MG63 (cell line): Measurements from ENCODE around the gene SLC35F3. TPM values are rescaled to one million over a fixed set of nuclear protein-coding genes. Genes with fewer than 3 reads are reported as not detected.
A peak's percentile ranks its signal among the peaks of the same experiment; 100 is the strongest.
"Not testable (repeated sequence)": the region's sequence is repeated elsewhere in the genome, so short reads cannot be mapped to it uniquely, and the experiment has no call there.

Experiments
- DNase-seq: peaks from one replicate; pipeline ENCODE4 v3.0.0-alpha.2; 2020
- H3K27me3 ChIP-seq: fragments of 250-450 bp; sonication (Bioruptor Pico); 2 replicates; pipeline ENCODE4 v1.5.1; 2020; ENCODE audit warnings: mild to moderate bottlenecking, moderate library complexity
- H3K36me3 ChIP-seq: fragments of 250-450 bp; sonication (Bioruptor Pico); 2 replicates; pipeline ENCODE4 v1.5.1; 2020; ENCODE audit warnings: mild to moderate bottlenecking, moderate library complexity
- H3K4me3 ChIP-seq: fragments of 250-450 bp; sonication (Bioruptor Pico); 2 replicates; pipeline ENCODE4 v1.5.1; 2020; ENCODE audit warnings: mild to moderate bottlenecking, moderate library complexity
- H3K9me3 ChIP-seq: fragments of 250-450 bp; sonication (Bioruptor Pico); 2 replicates; pipeline ENCODE4 v1.5.1; 2020; ENCODE audit warnings: mild to moderate bottlenecking, moderate library complexity
- total RNA-seq: library from RNA; depleted of rRNA; stranded (reverse); fragments of >200 nt; shearing (Covaris generic); gene quantifications from 2 replicates; pipeline ENCODE4 v1.2.3, GENCODE V29; 2014; ENCODE audit warnings: low replicate concordance

Gene SLC35F3
- total RNA-seq, 1 experiment from 2014 or later = 2.5 TPM

DNA sequence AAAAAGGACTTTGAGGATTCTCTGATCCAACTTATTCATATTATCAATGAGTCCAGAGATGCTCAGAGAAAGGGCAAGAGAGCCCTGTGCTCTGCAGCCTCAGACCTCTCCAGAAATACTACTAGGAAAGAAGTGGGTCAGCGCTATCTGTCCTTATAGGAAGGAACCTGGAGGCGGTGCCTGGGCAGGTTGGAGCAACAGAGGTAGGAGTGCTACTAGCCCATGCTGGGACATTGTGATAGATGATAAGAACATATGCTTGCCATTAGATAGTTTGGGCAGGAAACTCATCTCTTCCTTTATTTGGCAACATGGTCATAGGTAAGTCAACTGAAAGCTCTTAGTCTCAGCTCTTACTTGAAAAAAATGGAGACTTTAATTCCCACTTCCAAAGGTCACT is 335.0 kb downstream of the SLC35F3 start:
- DNase-seq = no peak
- 0 out of 2 replicates have a peak, but pooled peaks cover 5% of the 10 kb centered on the region for H3K27me3 ChIP-seq
- no peaks in the 10 kb centered on the region; the same call in 1 of the 2 replicates for H3K9me3 ChIP-seq
- H3K4me3 ChIP-seq = no peak overlapping the region
- no peaks in the 10 kb centered on the region for H3K36me3 ChIP-seq

DNA sequence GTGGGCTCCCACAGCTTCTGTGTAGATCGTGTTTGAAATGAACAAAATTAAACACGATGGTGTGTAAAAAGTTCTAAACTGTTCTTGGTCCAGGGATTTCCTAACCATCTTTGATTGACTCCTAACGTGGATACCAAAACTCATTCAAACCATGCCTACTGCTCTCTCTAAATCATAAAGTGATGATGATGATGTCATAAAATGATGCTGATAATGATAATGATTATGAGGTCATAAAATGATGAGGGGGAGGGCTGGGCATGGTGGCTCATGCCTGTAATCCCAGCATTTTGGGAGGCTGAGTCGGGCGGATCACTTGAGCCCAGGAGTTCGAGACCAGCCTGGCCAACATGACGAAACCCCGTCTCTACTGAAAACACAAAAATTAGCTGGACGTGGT is 335.5 kb downstream of the SLC35F3 start:
- no peak overlapping the region for H3K4me3 ChIP-seq
- H3K9me3 ChIP-seq = no peaks in the 10 kb centered on the region; the same call in 1 of the 2 replicates
- no peak for DNase-seq
- H3K27me3 ChIP-seq = 0 out of 2 replicates have a peak, but pooled peaks cover 7% of the 10 kb centered on the region
- no peaks in the 10 kb centered on the region for H3K36me3 ChIP-seq

DNA sequence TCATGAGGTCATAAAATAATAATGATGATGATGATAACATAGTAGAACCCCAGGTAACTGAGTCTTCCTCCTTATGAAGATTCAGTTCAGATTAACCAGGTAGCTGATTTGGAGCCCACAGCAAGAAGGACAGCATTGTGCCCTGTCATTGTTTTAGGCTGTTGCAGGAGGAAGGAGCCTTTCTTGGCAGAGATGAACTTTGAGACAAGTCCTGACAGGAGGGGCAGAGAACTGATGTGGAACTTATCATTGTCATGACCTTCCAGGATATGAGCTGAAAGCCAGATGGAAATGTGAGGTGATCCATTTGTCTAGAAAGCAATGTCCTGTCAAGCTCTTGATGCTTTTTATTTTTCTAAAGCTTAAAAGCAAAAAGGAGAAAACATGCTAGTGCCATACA is 336.2 kb downstream of the SLC35F3 start:
- no peak overlapping the region for H3K4me3 ChIP-seq
- no peaks in the 10 kb centered on the region for H3K36me3 ChIP-seq
- 0 out of 2 replicates have a peak, but pooled peaks cover 9% of the 10 kb centered on the region for H3K27me3 ChIP-seq
- no peak for DNase-seq
- H3K9me3 ChIP-seq = no peaks in the 10 kb centered on the region; the same call in 1 of the 2 replicates

DNA sequence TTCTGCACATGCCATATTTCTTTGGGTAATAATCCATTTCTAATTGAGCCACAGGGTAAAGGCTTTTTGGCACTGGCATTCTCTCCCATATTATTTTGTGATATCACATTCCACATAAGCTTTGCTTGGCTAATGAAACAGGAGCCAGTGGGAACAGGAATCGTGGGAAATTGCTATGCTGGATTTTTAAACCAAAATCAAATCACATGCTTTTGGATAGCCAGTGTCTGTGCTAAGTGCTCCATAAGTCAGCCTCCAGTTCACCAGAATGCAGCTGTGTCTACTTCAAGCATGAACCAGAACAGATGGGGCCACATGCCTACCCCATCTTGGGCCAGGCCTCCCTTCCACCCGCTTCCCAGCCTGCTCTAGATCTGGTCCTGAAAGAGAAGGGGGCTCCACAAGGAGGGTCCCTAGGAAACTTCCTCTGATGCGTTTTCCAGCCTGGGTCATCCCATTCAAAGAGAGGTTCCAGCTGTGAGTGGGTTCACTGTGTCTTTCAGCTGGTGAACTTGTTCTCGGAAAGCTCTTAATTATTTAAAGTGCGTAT is 337.5 kb downstream of the SLC35F3 start:
- H3K9me3 ChIP-seq = no peaks in the 10 kb centered on the region; the same call in 1 of the 2 replicates
- H3K4me3 ChIP-seq = no peak overlapping the region
- H3K27me3 ChIP-seq = 0 out of 2 replicates have a peak, but pooled peaks cover 9% of the 10 kb centered on the region
- no peaks in the 10 kb centered on the region for H3K36me3 ChIP-seq
- no peak for DNase-seq

DNA sequence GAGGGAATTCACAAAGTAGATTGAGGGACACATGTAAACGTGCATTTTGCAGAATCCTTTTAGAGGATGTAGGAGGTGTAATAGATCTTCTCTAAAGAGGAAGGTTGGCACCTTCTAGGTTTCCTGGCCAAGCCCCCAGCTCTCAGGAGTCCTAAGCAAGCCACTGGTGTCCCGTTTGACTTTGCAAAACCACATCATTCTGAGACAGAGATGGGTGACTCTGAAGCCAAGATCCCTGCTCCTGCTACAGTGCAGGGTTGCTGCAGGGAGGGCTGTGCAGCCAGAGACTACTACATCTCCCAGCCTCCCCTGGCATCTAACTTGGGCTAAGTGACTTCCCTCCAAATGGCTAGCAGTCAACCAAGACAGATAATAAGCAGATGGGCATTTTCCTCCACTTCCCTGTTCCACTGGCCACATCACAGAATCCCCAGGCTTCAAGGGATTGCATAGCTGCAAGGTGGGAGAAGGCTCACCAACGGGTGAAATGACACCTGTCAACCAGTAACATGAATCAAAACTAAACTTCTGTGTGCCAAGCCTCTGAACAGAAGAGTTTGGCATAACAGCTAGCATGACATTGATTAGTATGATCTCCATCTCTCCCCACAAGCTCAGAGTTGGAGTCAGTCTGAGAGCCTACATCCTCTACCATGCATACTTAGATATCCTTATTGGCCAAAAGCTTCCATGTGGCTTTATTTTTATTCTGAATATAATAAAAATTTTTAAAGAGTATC is 339.2 kb downstream of the SLC35F3 start:
- H3K9me3 ChIP-seq = no peaks in the 10 kb centered on the region; the same call in 1 of the 2 replicates
- DNase-seq = no peak
- H3K27me3 ChIP-seq = 0 out of 2 replicates have a peak, but pooled peaks cover 9% of the 10 kb centered on the region
- H3K36me3 ChIP-seq = no peaks in the 10 kb centered on the region
- no peak overlapping the region for H3K4me3 ChIP-seq

DNA sequence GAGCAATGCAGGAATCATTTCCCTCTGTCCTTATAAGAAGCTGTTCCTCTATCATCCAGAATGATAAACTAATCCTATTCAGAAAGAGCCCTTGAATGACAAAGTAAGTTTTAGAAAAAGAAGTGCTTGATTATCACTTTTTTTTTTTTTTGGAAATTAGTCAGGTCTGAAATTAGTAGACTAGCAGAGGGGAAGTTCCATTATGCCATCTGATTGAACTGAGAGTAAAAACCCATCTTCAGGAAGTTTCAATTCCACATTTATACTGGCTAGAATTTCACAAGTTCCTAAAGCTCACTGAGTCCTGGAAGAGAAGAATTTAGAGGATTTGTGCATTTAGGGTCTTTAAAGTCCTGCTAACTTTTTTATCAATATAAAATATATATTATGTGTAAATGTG is 340.0 kb downstream of the SLC35F3 start:
- no peak overlapping the region for H3K4me3 ChIP-seq
- DNase-seq = no peak
- no peaks in the 10 kb centered on the region for H3K36me3 ChIP-seq
- peaks cover 9% of the 10 kb centered on the region; the same call in 1 of the 2 replicates for H3K27me3 ChIP-seq
- H3K9me3 ChIP-seq = no peaks in the 10 kb centered on the region; the same call in 1 of the 2 replicates

DNA sequence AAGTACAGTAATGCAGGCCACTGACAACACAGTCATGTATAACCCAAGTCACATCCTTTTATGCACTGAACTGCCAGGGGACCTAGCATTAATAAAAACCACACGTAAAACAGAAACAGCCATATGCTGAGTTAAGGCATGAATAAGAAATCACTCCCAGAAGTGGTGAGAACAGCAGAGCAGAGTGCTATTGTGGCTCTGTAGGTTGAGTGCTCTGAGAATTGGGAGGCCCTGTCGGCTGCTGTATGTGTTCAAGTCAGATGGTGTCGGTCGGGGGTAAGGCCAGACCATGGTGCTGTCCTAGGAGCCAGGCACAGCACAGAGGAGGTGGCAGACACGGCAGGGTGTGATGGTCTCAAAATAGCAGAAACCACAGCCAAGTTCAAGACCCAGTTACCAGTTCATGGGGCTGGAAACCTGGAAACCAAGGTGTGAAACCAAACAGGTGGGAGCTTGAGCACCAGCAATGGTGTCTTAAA is 342.2 kb downstream of the SLC35F3 start:
- Histone ChIP-seq H3K27me3 (peaks cover 9% of the 10 kb centered on the region; the same call in 1 of the 2 replicates), H3K4me3 (no peak overlapping the region), H3K36me3 (no peaks in the 10 kb centered on the region), H3K9me3 (no peaks in the 10 kb centered on the region; the same call in 1 of the 2 replicates)
- DNase-seq = no peak

DNA sequence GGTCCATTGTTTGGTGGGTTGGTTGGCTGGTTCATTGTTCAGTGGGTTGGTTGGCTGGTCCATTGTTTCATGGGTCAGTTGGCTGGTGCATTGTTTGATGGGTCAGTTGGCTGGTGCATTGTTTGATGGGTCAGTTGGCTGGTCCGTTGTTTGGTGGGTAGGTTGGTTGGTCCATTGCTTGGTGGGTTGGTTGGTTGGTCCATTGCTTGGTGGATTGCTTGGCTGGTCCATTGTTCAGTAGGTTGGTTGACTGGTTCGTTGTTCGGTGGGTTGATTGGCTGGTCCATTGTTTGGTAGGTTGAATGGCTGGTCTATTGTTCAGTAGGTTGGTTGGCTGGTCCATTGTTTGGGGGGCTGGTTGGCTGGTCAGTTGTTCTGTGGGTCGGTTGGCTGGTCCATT is 343.3 kb downstream of the SLC35F3 start:
- not testable (repeated sequence) for H3K36me3 ChIP-seq, DNase-seq, H3K4me3 ChIP-seq, H3K9me3 ChIP-seq, H3K27me3 ChIP-seq

DNA sequence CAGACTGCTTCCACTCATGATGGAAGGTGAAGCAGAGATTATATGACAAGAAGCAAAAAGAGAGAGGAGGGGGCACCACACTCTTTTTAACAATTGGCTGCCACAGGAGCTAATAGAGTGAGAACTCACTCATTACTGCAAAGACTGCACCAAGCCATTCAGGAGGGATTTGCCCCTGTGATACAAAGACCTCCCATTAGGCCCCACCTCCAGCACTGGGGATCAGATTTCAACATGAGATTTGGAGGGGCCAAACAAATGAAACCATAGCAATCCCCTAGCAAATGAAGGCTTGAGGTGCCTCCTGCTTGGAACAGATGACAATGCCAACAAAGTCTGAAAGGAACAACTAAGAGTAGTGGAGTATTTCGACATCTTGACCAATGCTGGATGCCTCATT is 346.3 kb downstream of the SLC35F3 start:
- H3K36me3 ChIP-seq = no peaks in the 10 kb centered on the region
- no peaks in the 10 kb centered on the region for H3K9me3 ChIP-seq
- H3K27me3 ChIP-seq = no peaks in the 10 kb centered on the region; the same call in 1 of the 2 replicates
- DNase-seq = no peak
- no peak overlapping the region for H3K4me3 ChIP-seq

DNA sequence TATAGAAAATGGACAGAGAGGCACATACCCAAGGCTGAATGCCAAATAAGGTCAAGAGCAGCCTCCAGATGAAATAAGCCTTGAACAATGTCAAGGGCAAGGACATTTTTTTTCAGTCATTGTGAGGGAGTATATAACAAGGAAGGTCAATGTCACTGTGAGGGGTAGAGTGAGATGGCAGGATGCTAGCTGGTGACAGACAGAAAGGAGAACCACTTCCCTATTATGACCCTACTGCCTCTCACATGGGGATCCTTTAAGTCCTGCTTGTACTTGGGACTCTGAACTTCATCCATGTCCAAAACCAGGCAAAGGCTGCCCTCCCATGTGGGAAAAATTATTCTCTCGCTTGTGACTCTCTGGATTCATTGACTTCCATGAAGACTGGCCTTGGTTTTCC is 349.3 kb downstream of the SLC35F3 start:
- Histone ChIP-seq H3K4me3 (no peak overlapping the region), H3K36me3 (no peaks in the 10 kb centered on the region), H3K27me3 (no peaks in the 10 kb centered on the region; the same call in 1 of the 2 replicates), H3K9me3 (peaks cover 15% of the 10 kb centered on the region)
- DNase-seq = no peak

DNA sequence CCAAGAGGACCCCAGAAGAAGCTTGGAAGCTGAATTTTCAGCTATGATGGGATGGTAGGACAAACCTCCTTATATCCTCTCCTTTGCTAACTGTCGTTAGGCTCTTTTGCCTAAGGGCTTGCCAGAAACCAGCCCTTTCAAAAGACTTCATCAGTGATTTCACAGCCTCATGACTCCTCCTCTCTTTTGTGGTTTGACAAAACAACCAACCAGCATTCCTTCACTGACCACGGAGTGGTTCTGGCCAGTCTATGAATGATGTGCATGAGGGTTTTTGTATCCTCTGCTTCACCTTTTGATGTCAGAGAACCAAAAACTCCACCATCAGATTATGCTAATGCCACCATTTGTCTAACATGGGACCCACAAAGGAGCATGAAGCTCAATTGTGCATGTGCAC is 351.9 kb downstream of the SLC35F3 start:
- H3K4me3 ChIP-seq = no peak overlapping the region
- no peak for DNase-seq
- H3K27me3 ChIP-seq = no peaks in the 10 kb centered on the region
- H3K9me3 ChIP-seq = peaks cover 15% of the 10 kb centered on the region
- no peaks in the 10 kb centered on the region for H3K36me3 ChIP-seq

DNA sequence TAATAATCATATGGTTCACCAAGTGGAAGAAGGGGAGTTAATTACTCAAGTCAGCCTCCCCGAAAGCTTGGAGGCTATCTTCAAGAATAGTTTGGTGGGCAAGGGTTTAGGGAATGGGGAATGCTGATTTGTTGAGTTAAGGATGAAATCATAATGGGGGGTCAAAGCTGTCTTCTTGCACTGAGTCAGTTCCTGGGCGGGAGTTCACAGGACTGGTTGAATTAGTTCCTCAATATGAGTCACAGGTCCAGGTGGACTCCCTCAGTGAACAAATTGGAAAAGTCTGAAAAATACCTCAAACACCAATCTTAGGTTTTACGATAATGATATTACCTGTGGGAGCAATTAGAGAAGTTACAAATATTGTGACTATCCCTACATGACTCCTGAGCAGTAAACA is 353.6 kb downstream of the SLC35F3 start:
- H3K36me3 ChIP-seq = no peaks in the 10 kb centered on the region
- H3K27me3 ChIP-seq = no peaks in the 10 kb centered on the region
- H3K9me3 ChIP-seq = peaks cover 15% of the 10 kb centered on the region
- H3K4me3 ChIP-seq = no peak overlapping the region
- no peak for DNase-seq

DNA sequence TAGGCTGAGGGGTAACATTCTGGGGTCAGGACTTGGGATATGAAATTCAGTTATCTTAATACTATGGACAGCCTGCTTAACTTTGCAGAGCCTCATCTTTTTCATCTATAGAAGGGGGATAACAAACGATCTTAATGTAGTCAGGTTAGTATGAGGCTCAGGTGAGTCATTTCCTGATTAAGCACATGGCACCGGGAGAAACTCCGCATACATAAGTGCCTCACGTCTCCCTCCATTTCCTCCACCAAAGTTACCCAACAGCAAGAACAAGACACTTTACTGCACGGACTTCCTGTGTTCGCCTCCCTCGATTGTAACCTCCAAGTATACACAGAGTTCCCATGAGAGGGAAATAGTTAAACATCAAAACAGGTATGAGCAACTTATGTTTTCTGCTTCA is 356.1 kb downstream of the SLC35F3 start:
- Histone ChIP-seq H3K36me3 (no peaks in the 10 kb centered on the region), H3K4me3 (no peak overlapping the region), H3K9me3 (peaks cover 15% of the 10 kb centered on the region), H3K27me3 (no peaks in the 10 kb centered on the region)
- no peak for DNase-seq

DNA sequence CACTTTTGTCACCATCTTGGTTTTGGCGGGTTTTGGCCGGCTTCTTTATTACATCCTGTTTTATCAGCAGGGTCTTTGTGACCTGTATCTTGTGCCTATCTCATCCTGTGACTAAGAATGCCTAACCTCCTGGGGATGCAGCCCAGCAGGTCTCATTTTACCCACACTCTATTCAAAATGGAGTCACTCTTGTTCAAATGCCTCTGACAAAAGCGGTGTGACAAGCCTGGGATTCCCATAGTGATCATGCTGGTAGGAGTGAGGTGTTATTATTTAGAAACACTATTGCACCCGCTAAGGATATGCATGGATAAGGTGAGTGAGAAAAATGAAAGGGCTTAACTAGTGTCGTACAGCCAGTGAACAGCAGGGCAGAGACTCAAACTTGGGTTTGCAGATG is 357.1 kb downstream of the SLC35F3 start:
- Histone ChIP-seq H3K4me3 (no peak overlapping the region), H3K27me3 (no peaks in the 10 kb centered on the region), H3K36me3 (no peaks in the 10 kb centered on the region), H3K9me3 (peaks cover 15% of the 10 kb centered on the region)
- DNase-seq = no peak

DNA sequence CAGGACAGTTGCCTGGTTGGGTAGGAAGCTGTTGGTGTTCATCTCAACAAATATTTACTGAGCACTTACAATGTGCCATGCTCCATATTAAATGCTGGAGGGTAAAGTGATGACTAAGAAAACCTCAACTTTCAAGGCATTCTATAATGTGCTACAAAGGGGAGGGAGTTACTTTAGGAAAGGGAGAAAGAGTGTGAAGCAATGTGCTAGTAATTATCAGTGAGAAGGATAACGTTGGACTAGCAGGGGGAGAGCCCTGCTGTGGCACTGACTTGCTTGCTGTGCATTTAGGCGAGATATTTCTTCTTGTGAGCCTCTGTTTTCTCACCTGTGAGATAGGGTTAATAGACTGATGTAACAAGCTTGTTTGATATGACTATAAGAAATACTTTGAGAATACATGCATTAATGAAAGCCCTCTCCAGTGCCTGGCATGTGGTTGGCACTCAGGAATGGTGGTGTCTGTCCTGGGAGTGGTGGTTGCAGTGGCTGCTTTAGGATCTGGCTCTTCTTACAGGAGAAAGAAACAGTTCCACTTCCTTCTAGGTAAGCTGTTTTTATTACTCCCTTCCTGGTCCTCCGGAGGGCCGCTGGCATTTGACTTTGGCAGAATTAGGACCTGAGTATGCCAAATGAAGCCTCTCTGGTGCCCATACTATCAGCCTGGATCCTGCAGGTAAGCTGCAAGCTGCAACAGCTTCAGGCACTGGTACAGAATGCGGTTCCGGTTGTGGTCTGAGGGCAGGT is 357.7 kb downstream of the SLC35F3 start:
- DNase-seq = peak; percentile 10
- Histone ChIP-seq H3K4me3 (no peak overlapping the region), H3K36me3 (no peaks in the 10 kb centered on the region), H3K9me3 (peaks cover 12% of the 10 kb centered on the region), H3K27me3 (no peaks in the 10 kb centered on the region)

DNA sequence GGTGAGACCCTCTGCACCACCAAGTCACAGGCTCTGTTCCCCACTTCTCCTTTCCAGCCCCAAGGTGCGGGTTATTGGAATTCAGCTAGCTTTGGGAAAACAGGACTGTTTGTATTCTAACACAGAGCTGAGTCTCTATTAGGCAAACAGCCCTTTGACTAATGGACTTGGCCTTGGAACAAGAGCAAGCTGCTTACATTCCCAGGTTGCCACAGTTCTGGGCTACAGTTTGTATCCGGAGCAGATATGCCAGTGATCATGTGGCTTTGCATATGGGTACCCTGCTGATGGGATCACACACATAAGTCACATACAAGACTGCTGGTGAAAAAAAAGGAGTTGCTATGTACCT is 358.3 kb downstream of the SLC35F3 start:
- H3K36me3 ChIP-seq = no peaks in the 10 kb centered on the region
- H3K27me3 ChIP-seq = no peaks in the 10 kb centered on the region
- H3K9me3 ChIP-seq = peaks cover 6% of the 10 kb centered on the region
- peak; percentile 61 for DNase-seq
- H3K4me3 ChIP-seq = no peak overlapping the region

DNA sequence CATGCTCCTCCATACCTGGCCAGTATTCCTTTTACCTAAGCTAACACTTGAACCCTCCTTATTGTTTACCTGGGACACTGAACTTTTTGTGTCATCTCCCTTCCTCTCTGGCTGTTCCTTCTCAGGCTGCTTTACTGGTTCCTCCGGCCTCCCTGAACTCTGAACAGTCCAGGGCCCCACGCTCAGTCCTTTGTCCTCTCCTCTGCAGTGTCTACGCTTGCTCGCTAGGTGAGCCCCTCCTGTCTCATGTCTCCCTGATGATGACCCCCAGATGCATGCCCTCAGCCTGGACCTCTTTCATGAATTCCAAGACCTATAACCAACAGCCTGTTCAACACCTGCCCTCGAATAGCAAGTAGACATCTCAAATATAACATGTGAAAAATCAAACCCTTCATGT is 360.4 kb downstream of the SLC35F3 start:
- Histone ChIP-seq H3K9me3 (no peaks in the 10 kb centered on the region), H3K27me3 (no peaks in the 10 kb centered on the region), H3K36me3 (no peaks in the 10 kb centered on the region), H3K4me3 (no peak overlapping the region)
- DNase-seq = no peak
